GM21526 (cell line): ENCODE measurements around the gene GPX6.
"Not testable (repeated sequence)": the region's sequence is repeated elsewhere in the genome, so short reads cannot be mapped to it uniquely, and the experiment has no call there.

Experiments
- ATAC-seq: cut with Tn5 transposase; IDR thresholded peaks from one replicate; pipeline ENCODE4 v1.9.1; 2021; ENCODE audit warnings: moderate library complexity; ENCODE audit not compliant: unreplicated experiment, low FRiP score

Gene GPX6

GRCh38 chr6:28486533-28486932 lies 29.1 kb downstream of the GPX6 start:
- ATAC-seq: no peak

- ATAC-seq: no peak
Measured at GRCh38 chr6:28485482-28485881, 30.1 kb downstream of the GPX6 start.

GRCh38 chr6:28480253-28480932 lies 35.2 kb downstream of the GPX6 start:
- ATAC-seq: no peak

GRCh38 chr6:28478518-28478917 lies 37.1 kb downstream of the GPX6 start:
- no peak for ATAC-seq

- no peak for ATAC-seq
Measured at GRCh38 chr6:28474441-28475219, 41.0 kb downstream of the GPX6 start.

GRCh38 chr6:28469153-28469745 lies 46.3 kb downstream of the GPX6 start:
- ATAC-seq: not testable (repeated sequence)

- no peak for ATAC-seq
Measured at GRCh38 chr6:28468056-28468455, 47.5 kb downstream of the GPX6 start.

GRCh38 chr6:28462401-28462800 lies 53.2 kb downstream of the GPX6 start:
- ATAC-seq: no peak

GRCh38 chr6:28458568-28458967 lies 57.0 kb downstream of the GPX6 start:
- no peak for ATAC-seq
